GM12864 (cell line): Measurements from ENCODE around the gene ORC4.

Experiments
- DNase-seq: peaks from one replicate; pipeline ENCODE4 v3.0.0-alpha.2; 2011; ENCODE audit warnings: low read depth
- H3K4me3 ChIP-seq: 2 replicates; pipeline ENCODE4 v1.5.1; 2011; ENCODE audit warnings: mild to moderate bottlenecking, low read depth, low read length, control low read depth
- TF ChIP-seq, protein P1 (sequence below): IDR thresholded peaks from 2 replicates; pipeline ENCODE4 v1.5.1; 2011; ENCODE audit warnings: low read depth, mild to moderate bottlenecking, moderate library complexity, low read length, control low read depth, inconsistent platforms; ENCODE audit errors: missing control alignments

The ORC4 gene

DNA sequence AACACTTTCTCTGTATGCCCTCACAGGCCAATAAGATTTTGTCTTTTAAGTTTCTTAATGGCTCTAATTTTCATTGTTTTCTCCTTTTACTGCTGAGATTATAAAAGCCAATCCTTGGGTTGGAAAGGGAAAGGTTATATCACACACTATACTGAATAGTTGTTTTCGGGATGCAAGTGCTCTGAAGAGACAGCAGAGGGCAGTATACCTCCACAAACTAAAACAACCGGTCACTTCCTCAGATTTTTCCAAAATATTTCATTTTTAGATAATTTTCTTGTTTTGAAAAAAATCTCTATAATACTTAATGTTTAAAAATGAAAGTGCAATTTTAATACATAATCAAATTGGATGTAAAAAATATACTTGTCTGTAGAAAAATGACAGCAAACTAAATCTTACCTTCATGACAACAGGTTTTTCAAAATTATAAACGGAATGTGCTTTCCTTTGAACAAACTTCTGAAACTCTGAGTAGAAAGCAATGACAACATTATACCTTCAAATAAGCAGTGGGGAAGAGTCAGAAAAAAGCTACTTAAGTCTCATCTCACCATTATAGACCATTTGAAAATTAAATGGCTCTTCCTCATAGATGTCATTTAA, 82.7 kb downstream of the ORC4 start:
- TF ChIP-seq, protein P1, sequence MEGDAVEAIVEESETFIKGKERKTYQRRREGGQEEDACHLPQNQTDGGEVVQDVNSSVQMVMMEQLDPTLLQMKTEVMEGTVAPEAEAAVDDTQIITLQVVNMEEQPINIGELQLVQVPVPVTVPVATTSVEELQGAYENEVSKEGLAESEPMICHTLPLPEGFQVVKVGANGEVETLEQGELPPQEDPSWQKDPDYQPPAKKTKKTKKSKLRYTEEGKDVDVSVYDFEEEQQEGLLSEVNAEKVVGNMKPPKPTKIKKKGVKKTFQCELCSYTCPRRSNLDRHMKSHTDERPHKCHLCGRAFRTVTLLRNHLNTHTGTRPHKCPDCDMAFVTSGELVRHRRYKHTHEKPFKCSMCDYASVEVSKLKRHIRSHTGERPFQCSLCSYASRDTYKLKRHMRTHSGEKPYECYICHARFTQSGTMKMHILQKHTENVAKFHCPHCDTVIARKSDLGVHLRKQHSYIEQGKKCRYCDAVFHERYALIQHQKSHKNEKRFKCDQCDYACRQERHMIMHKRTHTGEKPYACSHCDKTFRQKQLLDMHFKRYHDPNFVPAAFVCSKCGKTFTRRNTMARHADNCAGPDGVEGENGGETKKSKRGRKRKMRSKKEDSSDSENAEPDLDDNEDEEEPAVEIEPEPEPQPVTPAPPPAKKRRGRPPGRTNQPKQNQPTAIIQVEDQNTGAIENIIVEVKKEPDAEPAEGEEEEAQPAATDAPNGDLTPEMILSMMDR, result peak; percentile 73
- no peak overlapping the region for H3K4me3 ChIP-seq
- DNase-seq, result no peak

DNA sequence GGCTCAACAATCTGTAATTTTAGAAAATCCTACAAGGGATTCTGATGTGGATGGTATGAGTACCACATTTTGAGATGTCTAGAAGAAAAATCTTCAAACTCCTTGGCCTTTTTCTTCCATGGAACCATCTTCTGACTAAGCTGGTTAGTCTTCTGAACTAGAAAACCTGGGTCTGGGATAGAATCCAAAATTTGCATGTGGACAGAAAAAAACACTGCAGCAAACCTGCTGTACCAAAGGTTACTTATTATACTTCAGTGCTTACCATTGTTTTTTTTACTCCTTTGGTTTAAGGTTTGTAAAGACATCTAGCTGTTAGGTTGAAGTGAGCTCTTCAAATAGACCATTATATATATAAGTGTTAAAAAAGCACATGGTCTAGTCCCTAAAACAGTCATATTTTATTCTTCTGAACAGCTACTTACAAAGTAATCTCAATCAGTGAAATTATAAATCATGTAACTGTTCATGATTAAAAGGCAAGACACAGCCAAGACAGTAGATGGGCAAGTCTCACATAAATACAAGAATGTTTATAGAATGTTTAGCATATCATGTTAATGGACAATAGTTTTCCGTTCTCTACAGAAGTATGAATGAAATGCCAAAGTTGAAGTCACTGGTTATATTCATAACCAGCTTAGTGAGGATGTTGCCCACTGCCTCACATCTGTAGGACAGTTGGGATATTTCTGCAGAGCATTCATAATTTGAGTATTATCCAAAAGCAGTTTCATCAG, 85.5 kb downstream of the ORC4 start:
- H3K4me3 ChIP-seq, result no peak overlapping the region
- TF ChIP-seq, protein P1, result no peak
- DNase-seq, result no peak

DNA sequence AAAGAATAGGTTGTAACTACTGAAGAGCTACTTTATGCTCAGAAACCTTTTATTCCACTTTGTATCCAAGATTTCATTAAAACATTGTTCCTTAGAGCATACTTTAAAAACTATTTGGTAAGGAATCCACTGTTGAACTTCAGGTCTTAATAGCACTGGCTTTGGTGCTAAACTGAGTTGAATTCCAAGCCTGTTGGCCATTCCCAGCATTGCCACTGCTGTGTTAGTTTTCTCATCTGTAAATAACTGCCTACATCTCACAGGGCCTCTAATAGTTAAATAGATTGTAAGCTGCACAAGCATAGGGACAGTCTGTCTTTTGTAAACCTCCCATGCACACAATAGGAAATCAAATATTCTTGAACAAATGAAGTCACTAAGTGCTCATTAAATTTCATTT, 86.6 kb downstream of the ORC4 start:
- no peak for DNase-seq
- TF ChIP-seq, protein P1, result no peak

DNA sequence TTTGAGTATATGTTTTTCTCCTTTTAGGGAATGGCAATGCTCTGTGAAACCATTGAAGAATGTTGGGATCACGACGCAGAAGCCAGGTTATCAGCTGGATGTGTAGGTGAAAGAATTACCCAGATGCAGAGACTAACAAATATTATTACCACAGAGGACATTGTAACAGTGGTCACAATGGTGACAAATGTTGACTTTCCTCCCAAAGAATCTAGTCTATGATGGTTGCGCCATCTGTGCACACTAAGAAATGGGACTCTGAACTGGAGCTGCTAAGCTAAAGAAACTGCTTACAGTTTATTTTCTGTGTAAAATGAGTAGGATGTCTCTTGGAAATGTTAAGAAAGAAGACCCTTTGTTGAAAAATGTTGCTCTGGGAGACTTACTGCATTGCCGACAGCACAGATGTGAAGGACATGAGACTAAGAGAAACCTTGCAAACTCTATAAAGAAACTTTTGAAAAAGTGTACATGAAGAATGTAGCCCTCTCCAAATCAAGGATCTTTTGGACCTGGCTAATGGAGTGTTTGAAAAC, 93.4 kb downstream of the ORC4 start:
- DNase-seq, result no peak

More for the DNA sequence above, 86.6 kb downstream of the ORC4 start:
- no peak overlapping the region for H3K4me3 ChIP-seq

DNA sequence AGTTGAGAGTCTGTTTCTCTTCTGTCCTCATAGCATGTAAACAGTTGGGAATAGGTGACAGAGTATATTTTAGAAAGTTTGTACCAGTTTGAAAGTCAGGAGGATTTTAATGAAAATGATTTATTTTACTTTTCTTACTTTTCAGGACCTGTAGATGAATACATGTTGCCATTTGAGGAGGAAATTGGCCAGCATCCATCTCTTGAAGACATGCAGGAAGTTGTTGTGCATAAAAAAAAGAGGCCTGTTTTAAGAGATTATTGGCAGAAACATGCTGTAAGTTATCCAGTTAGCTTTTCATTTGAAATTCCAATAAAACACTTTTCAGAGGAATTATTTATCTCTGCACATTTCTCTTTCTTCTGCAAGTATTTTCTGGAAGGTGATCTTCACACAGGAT, 94.7 kb downstream of the ORC4 start:
- DNase-seq, result no peak
- no peak overlapping the region for H3K4me3 ChIP-seq
- TF ChIP-seq, protein P1, result no peak

More for the DNA sequence above, 93.4 kb downstream of the ORC4 start:
- TF ChIP-seq, protein P1, result no peak
- no peak overlapping the region for H3K4me3 ChIP-seq

DNA sequence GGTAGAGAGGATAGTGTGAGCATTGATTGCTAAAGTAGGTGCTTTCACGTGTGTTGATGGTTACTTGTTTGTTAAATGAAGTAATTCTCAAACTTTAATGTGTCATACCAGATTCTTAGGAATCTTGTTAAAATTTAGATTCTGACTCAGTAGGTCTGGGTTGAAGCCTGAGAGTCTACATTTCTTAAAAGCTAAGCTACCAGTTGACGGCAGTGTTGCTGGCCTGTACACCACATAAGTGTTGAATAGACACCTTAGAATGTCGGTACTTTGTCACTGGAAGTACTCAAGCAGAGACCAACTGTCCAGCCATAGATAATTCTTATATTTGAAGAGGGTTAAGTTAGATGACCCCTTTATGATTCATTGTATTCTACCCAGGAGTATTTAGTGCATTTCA, 95.9 kb downstream of the ORC4 start:
- DNase-seq, result no peak
- no peak overlapping the region for H3K4me3 ChIP-seq
- TF ChIP-seq, protein P1, result no peak
